T-helper 22 cell (primary cell): Measurements from ENCODE around the gene AADAC.
"Not testable (repeated sequence)": the region's sequence is repeated elsewhere in the genome, so short reads cannot be mapped to it uniquely, and the experiment has no call there.

Experiments
- DNase-seq: peaks from one replicate; pipeline ENCODE4 v3.0.0-alpha.2; 2020; ENCODE audit warnings: low read depth

AADAC gene

GRCh38 chr3:151856118-151856517 is 42.2 kb downstream of the AADAC start:
- DNase-seq: no peak

- DNase-seq: no peak
Measured at GRCh38 chr3:151856641-151857040, 42.7 kb downstream of the AADAC start.

DNA sequence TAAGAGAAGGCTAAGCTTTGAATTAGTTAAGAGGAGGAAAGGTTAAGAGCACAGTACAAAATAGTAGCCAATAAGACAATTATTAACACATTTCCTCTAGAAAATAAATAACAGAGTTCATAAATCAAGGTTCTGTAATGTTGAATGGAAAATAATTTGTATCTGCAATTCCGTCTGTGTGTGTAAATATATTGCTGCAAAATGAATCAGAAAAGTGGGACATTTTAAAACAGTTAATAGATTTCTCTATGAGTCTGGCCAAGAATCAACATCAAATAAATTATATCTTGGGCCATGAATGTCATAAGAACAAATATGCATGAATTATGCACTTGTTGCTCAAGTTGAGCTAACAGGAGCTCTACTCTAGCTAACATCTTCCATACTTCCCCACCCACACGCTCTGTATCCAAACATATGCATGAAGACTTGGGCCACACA is 45.3 kb downstream of the AADAC start:
- DNase-seq: no peak

DNA sequence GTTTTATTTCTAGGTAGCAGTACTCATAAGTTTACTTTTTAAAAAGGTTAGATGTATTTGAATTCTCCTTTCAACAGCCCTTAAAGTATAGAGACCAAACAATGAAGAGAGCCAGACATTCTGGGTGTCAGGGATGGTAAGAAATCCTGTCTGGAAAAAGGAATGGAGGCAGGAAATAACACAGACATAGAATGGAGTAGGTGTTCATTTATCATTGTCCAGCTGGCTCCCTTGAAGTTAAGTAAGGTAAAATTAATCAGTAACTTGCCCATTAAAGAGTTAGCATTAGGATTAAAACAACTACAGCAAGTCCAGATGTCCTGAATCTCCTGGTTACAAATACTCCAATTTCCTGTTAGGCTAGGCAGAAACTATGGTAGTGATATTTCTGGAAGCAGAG is 46.0 kb downstream of the AADAC start:
- DNase-seq: no peak

GRCh38 chr3:151863611-151864010 is 49.7 kb downstream of the AADAC start:
- no peak for DNase-seq

DNA sequence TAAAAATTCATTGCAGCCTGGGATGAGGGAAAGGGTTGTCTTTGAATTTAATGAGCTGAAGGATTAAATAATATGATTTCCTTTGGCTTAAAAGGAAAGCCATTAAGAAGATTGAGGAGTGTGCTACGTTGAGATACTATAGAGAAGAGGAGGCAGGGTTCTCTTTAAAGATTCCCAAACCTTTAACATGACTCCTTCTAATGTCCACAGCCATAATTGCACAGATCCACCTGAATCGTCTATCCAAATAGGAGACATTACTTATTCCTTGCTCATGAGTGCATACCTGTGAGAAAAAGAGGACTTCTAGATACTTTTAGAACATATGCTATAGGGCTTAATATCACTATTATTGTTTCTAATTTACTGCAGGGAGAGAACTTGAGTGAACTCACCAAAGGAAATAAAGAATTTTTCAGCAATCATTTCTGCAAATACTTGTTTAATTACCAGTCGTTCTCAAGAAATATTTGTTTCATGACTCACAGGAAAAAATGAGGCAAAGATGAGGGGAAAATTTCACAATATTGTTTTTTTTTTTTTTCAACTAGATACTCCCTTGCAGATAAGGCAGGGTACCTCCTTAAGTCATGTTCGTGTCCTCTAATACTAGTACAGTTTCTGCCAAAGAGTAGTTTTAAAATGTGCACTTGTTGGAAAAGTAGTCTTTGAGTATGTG is 50.6 kb downstream of the AADAC start:
- no peak for DNase-seq

GRCh38 chr3:151866711-151867410 is 52.9 kb downstream of the AADAC start:
- no peak for DNase-seq

- no peak for DNase-seq
Measured at GRCh38 chr3:151867666-151868065, 53.8 kb downstream of the AADAC start.

- DNase-seq: no peak
Measured at GRCh38 chr3:151869181-151869580, 55.3 kb downstream of the AADAC start.

DNA sequence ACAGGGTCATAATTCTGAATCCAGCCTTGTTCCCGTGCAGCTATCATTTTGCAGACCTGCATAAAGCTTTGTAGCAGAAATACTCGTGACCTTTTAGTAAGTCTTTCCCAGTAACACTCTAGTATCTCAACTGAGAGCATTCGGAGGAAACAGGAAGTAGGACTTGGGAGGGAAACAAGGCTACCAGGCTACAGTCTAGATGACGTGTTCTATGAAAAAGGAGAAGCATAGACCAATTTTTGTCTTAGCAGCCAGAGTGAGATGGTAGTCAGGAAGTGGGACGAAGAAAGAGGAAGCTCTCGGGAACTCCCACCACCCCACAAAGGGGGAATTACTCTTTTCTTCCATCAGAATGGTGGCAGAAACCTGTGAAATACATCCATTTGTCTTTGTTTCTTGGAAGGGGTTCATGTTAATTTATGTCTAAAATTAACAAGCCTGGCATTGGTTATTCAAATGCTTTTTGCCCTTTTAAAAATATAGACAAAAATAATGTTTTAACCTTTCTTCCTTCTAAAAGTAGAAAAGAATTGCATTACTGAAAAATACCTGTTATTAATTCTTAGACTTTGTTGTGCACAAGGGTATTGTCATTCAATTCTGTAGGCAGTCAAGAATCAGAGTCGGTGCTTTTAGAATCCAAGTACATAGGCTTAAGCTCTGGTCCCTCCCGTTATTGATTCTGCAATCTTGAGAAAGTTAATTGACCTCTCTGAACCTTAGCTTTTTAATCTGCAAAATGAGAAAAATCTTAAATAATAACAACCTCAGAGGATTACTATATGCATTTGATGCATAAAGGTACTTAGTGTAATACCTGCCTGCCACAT is 57.9 kb downstream of the AADAC start:
- DNase-seq: no peak

- no peak for DNase-seq
Measured at GRCh38 chr3:151873398-151873797, 59.5 kb downstream of the AADAC start, which contains the start of gene SUCNR1. Gene SUCNR1 (plus strand): TSS chr3:151873643. CDS start chr3:151879893, 6,250 bp downstream.

- DNase-seq: not testable (repeated sequence)
Measured at GRCh38 chr3:151874079-151874478, 60.2 kb downstream of the AADAC start.

- DNase-seq: no peak
Measured at GRCh38 chr3:151875759-151876158, 61.8 kb downstream of the AADAC start.

DNA sequence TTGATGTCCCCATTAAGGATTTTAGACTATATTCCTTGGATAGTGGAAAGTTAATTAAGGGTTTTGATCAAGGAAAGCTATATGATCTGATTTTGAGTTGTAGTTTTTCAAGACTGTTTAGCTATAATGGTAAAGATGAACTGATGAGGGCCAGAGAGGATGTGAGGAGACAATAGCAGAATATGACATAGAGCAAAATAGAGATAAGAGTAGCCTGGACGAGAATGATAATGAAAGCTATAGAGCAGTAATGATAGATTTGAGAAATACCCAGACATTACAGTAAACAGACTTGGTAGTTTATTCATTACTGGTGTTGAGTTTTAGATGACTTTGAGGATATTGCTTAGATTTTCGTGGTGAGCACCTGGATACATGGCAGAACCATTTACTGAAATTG is 63.4 kb downstream of the AADAC start:
- DNase-seq: no peak
